C4-2B (cell line): ENCODE measurements around the gene TPPP2.

Experiments
- ZFX ChIP-seq: fragments of 450-650 bp; IDR thresholded peaks from 2 replicates; pipeline ENCODE4 v1.6.1; 2017
- TF ChIP-seq, protein P1 (sequence below): fragments of 450-650 bp; conservative IDR thresholded peaks from 2 replicates; pipeline ENCODE4 v1.5.1; 2017; ENCODE audit warnings: mild to moderate bottlenecking

DNA sequence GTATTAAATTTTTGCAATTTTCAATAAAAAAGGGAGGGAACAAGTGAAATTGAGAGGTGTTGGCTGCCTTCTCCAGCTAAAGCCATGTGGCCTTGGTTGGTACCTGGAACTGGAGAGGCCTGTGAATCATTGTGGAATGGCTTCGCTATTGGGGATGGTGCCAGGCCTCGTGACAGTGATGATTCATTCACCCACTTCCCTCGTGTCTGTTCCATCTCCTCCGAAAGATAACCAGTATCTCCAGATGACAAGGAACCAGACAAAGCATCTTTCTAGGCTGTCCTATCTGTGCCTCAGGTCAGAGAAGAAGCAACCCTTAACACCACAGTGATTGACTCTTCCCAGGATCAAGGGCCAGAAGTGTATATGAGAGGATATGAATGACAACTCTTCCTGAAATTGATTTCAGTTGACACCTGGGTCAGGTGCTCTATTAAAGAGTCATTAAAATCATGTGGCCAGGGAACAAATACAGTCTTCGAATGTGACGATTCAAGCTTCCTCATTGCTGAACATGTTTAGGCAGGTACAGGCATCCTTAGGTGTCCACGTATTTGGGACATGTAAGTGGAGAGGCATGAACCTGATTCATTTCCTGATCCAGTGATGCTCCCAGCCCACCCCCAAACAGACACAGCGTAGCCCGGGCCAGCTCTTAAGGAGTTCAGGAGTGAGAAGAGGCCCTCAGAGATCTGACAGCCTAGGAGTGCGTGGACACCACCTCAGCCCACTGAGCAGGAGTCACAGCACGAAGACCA, 11.8 kb downstream of the TPPP2 start, which contains the start of gene RNASE7:
- TF ChIP-seq, protein P1, sequence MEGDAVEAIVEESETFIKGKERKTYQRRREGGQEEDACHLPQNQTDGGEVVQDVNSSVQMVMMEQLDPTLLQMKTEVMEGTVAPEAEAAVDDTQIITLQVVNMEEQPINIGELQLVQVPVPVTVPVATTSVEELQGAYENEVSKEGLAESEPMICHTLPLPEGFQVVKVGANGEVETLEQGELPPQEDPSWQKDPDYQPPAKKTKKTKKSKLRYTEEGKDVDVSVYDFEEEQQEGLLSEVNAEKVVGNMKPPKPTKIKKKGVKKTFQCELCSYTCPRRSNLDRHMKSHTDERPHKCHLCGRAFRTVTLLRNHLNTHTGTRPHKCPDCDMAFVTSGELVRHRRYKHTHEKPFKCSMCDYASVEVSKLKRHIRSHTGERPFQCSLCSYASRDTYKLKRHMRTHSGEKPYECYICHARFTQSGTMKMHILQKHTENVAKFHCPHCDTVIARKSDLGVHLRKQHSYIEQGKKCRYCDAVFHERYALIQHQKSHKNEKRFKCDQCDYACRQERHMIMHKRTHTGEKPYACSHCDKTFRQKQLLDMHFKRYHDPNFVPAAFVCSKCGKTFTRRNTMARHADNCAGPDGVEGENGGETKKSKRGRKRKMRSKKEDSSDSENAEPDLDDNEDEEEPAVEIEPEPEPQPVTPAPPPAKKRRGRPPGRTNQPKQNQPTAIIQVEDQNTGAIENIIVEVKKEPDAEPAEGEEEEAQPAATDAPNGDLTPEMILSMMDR = no peak
- TF ChIP-seq ZFX = no peak
